HG03521 (cell line): Measurements from ENCODE around the gene POU6F2.

Experiments
- ATAC-seq: cut with Tn5 transposase; IDR thresholded peaks from one replicate; pipeline ENCODE4 v1.9.1; 2021; ENCODE audit warnings: mild to moderate bottlenecking, moderate library complexity; ENCODE audit not compliant: unreplicated experiment

The POU6F2 gene

GRCh38 chr7:39468808-39469374 is 491.2 kb downstream of the POU6F2 start:
- ATAC-seq, result no peak

GRCh38 chr7:39480901-39481300 is 503.2 kb downstream of the POU6F2 start:
- no peak for ATAC-seq

- no peak for ATAC-seq
Measured at GRCh38 chr7:39488467-39489393, 511.0 kb downstream of the POU6F2 start.

- ATAC-seq, result no peak
Measured at GRCh38 chr7:39490296-39490695, 512.6 kb downstream of the POU6F2 start.

GRCh38 chr7:39493934-39494333 is 516.2 kb downstream of the POU6F2 start:
- no peak for ATAC-seq

GRCh38 chr7:39501358-39501757 is 523.6 kb downstream of the POU6F2 start:
- ATAC-seq, result no peak

- no peak for ATAC-seq
Measured at GRCh38 chr7:39504963-39505362, 527.3 kb downstream of the POU6F2 start.

- ATAC-seq, result no peak
Measured at GRCh38 chr7:39507866-39508551, 530.3 kb downstream of the POU6F2 start.

- no peak for ATAC-seq
Measured at GRCh38 chr7:39509436-39509835, 531.7 kb downstream of the POU6F2 start.

- no peak for ATAC-seq
Measured at GRCh38 chr7:39509912-39510311, 532.2 kb downstream of the POU6F2 start.

- no peak for ATAC-seq
Measured at GRCh38 chr7:39510864-39511354, 533.2 kb downstream of the POU6F2 start.

- no peak for ATAC-seq
Measured at GRCh38 chr7:39515534-39516228, 538.0 kb downstream of the POU6F2 start.

- no peak for ATAC-seq
Measured at GRCh38 chr7:39516498-39516897, 538.8 kb downstream of the POU6F2 start.

- no peak for ATAC-seq
Measured at GRCh38 chr7:39517240-39517639, 539.5 kb downstream of the POU6F2 start.
